COR-L47 (cell line): ENCODE measurements around the gene GRAMD1C.

ENCODE experiments used
- DNase-seq: peaks from one replicate; lab custom pipeline; 2025; lab: John Stamatoyannopoulos, UW

The GRAMD1C gene

DNA sequence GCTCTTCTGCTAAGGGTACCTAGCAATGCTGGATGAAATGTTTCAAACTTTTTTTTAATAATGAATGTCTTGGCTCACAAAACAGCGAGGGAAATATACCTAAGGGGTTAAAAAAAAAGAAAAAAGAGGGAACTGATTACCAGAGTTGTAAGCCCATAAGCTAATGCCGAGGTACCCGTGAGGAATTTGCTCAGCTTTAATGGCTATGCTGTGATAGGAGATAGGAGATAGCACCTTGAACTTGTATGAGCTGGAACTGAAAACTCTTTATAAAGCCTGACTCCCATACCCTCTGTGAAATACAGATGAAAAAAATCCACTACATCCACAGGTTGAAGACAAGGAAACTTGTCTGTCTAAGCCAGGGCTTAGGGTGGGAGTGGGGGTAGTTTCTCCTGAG, 13.9 kb downstream of the GRAMD1C start:
- DNase-seq = no peak

GRCh38 chr3:113867506-113867905, 28.9 kb downstream of the GRAMD1C start:
- no peak for DNase-seq

DNA sequence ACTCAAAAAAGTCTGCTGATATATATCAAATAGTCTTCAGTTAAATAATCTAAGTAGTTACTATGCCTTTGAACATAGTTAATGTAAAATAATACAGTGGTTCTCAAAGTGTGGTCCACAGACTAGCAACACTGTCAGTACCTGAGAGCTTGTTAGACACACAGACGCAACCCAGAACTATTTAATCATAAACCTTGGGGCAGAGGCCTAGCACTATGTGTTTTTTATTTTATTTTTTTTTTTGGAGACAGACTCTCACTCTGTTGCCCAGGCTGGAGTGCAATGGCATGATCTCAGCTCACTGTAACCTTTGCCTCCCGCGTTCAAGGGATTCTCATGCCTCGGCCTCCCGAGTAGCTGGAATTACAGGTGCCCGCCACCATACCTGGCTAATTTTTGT, 34.7 kb downstream of the GRAMD1C start:
- DNase-seq = no peak

DNA sequence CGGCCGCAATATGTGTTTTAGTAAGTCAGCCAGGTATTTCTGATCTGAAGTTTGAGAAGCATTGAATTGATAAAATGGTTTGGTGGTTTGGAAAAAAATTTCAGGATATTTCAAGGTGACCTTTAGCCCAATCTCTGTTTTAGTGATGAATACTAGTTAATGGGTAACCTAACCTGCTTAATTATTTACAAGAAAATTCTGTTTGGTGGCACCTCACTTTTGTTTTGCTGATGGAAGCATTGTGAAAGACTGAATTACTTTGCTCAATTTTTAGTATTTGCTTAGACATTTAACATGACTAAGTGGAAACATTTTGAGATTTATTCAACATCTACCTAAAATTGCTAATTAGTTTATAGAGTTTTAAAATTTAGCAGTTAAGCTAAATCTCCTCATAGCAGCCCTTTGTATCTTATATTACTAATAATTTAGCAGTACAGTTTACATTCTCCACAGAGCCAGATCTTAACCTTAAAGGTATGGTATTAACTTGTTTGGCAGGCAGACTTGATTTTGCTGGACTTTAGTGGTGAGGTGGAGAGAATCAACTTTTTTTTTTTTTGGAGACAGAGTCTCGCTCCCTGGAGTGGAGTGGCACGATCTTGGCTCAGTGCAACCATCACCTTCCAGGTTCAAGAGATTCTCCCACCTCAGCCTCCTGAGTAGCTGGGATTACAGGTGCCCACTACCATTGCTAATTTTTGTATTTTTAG, 35.4 kb downstream of the GRAMD1C start:
- no peak for DNase-seq

GRCh38 chr3:113878403-113878802, 39.8 kb downstream of the GRAMD1C start:
- DNase-seq = no peak

GRCh38 chr3:113885050-113885449, 46.5 kb downstream of the GRAMD1C start:
- DNase-seq = no peak

- DNase-seq = no peak
These were observed 51.8 kb downstream of the GRAMD1C start for GRCh38 chr3:113890256-113890900.

DNA sequence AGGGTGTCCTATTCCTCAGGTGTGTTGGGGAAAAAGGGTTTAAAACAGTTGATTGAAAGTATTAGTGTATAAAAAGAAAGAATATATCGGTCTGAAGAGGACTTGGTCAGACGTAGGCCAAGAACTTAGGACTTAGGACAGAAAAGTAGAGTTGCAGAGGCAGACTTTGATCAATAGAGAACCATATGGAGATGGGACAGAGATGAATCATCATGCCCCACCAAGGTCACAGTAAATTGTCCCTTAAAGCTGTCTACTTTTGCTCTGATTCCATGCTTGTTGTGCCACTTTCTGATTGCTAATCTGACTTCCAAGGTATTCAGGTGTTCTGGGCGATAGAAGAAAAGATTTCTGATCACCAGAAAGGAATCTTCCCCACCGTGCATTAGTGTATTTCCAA, 56.3 kb downstream of the GRAMD1C start:
- no peak for DNase-seq

- DNase-seq = no peak
These were observed 57.4 kb downstream of the GRAMD1C start for GRCh38 chr3:113895964-113896363.

DNA sequence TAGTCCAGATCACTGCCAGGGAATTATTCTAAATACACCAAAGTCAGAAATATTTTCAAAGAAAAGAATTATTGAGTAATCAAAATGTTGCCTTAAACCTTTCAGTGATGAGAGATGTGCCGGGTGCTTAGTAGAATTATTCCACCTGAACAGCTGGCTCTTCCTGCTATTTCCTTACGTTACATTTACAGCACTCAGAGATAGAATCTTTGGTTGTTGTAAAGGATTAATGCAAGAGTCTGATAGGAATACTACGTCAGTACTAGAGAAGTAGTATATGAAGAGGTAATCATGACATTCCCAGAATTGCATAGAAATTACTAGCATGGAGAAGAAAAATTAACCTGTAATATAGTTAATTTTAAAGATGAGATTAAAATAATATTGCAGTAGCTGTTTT, 58.3 kb downstream of the GRAMD1C start:
- DNase-seq = no peak

DNA sequence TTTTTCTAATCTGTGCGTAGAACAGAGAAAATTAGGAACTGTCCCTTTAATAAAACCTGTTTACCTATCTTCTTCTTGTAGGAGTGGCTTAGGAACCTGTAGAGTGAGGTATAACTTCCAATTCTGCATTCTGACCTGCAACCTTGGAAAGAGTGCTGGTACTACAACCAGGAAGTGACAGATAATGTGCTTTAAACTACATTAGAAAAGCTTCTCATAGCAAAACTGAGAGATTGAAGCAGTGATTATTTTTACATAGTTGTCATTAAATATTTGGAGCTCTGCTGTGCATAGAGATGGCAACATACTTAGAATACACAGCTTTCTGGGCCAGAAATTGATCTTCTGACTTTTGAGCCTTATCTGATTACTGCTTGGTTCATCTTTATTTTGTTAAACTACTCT, 58.8 kb downstream of the GRAMD1C start:
- DNase-seq = peak; percentile 27

DNA sequence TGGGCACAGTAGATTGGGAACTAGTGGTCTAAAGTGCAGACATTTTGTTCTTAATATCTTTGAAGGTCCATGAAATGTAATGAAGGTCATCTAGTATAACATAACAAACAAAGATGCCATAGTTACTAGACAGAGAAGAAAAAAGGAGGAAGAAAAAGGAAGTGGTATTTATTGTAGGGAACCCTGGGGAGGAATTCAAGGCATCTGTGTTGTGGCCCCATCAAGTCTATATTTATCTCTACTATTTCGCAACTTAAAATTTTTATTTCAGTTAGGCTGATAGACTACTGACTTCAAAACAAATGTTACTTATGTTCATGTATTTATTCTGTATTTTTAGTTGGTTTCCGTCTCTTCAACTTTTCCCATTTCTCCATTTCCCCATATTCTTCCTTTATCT, 60.3 kb downstream of the GRAMD1C start:
- no peak for DNase-seq

GRCh38 chr3:113906568-113907140, 68.1 kb downstream of the GRAMD1C start:
- no peak for DNase-seq

DNA sequence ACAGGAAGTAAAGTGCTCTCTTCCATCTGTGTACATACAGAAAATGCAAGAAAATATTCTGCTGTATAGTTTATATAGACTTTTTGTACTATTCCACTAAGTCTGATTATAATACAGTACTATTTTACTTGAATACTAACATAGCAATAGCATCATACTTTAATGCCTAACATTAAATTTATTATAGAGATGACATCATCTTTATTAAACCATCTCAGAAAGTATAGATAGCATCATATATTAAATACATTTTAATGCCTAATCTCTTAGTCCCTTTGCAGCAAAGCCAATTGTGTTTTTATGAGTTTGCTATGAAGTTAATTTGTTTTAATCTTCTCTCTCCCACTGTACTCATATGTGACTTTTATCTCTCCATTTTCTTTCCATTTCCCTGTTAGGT, 69.5 kb downstream of the GRAMD1C start:
- DNase-seq = no peak

DNA sequence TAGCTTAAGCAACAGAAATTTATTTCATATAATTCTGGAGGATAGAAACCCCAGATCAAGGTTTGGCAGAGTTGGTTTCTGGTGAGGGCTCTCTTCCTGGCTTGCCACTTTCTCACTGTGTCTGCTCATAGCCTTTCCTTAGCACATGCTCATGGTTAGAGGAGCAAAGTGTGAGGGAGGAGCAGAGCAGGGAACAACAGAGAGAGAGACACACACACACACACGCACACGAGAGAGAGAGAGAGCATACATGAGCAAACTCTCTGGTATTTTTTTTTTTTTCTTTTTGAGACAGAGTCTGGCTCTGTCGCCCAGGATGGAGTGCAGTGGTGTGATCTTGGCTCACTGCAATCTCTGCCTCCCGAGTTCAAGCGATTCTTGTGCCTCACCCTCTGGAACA, 72.4 kb downstream of the GRAMD1C start:
- no peak for DNase-seq

DNA sequence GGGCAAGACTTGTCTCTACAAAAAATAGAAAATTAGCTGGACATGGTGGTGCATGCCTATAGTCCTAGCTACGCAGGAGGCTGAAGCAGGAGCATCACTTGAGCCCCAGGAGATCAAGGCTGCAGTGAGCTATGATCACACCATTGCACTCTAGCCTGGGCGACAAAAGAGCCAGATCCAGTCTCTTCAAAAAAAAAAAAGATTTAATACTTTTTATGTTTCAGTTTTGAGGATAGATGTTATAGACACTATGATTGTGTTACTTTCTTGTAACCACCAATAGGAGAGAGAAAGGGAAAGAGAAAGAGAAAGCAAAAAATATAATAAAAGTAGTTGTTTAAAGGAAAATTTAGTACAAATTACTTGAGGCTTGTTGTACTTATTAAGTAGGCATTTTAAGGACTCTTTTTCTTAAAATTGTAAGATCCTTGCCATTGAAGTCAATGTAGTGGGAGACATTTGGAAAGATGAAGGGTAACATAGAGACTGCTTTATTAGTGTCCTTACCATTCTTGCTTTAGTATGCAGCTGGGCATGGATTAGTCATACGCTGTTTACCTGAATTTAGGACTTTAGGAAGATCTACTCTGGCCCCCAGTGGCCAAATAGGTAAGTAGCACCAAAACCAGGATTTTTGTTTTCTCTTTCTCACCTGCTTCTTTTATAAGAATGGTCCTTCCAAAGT, 74.1 kb downstream of the GRAMD1C start:
- peak; percentile 86 for DNase-seq

- DNase-seq = no peak
These were observed 76.1 kb downstream of the GRAMD1C start for GRCh38 chr3:113914646-113915045.

- no peak for DNase-seq
These were observed 89.0 kb downstream of the GRAMD1C start for GRCh38 chr3:113927556-113927955.

- DNase-seq = no peak
These were observed 108.2 kb downstream of the GRAMD1C start for GRCh38 chr3:113946831-113947230.

DNA sequence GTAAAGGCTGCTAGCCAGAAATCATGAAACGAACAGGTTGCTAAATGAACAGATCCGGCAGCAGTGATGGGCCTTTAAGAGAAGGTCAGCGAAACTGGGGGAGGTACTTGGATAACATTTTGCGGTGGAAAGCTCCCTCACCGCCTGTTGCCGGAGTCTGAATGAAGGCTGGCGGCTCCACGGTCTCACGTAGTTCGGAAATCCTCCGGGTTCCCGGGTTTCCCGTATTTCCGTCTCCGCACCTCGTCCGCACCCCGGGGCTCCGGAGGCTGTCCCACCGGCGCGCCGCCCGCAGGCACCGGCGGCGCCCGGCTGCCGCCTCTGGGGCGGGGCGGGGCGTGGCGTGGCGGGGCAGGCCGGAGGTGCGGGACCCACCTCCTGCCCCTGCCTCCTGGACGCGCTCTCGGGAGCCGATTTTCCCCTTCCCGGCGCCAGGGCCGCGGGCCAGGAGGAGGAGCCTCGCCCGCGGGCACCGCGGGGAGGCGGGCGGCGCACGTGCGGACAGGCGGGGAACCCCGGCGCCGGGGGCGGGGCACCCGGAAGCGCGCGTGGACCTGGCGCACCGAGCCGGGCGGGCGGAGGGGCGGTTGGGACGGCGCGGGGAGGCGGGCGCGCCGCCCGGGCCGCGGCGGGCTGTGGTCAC, 108.9 kb downstream of the GRAMD1C start, which contains the start of gene ZDHHC23:
TSS of gene ZDHHC23 (plus strand) at position 642 of the 643 bp plus-strand sequence. CDS start 790 bp downstream, outside the sequence.
- DNase-seq = peak; percentile 89

DNA sequence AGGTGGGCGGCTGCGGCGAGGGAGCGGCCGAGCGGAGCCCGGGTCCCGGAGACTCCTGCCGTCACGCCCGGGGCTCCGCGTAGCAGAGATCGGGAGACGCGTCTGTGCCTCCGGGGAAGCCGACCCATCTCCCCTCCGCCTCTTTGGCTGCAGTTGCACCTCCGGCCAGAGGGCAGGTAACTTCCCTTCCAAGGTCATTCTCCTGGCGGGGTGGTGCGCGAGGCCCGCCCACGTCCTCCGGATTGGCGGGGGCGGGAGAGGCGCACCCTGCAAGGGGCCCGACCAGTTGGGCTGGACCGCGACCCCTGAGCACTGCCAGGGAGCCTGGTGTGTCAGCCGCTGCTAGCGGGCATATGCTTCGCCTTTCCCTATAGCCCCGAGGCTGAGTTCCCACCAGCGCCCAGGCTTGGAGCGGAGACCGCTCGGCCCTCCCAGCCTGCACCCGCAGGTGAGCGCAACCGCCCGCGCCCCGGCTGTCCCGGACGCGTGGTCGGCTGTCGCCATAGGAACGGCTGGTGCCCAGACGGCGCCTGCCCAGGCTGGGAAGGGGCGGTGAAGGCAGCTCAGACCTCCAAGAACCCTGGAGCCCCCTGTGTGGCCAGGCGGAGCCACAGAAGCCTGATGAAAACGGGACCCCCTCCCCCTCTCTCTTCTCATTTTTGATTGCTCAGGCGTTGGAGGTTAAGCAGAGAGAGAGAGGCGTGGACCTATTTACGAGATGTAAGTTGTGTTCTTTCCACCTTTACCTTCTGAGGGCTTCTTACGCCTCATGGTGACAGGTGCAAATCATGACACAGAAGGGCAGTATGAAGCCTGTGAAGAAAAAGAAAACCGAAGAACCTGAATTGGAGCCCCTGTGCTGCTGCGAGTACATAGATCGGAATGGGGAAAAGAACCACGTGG, 109.7 kb downstream of the GRAMD1C start:
- DNase-seq = peak; percentile 77
